ACHN (cell line): ENCODE data around the gene RAB19.
"Not testable (repeated sequence)": the region's sequence is repeated elsewhere in the genome, so short reads cannot be mapped to it uniquely, and the experiment has no call there.

Experiments used
- DNase-seq: peaks from one replicate; pipeline ENCODE4 v3.0.0-alpha.2; 2015
- in situ Hi-C: cut with HindIII; loops from 2 replicates; pipeline ENCODE4 v1.10.0; 2017; ENCODE audit warnings: low sequenced_read_pairs, low pct_ligation_motif_present, low pct_unique_long_range_greater_than_20kb

The RAB19 gene

DNA sequence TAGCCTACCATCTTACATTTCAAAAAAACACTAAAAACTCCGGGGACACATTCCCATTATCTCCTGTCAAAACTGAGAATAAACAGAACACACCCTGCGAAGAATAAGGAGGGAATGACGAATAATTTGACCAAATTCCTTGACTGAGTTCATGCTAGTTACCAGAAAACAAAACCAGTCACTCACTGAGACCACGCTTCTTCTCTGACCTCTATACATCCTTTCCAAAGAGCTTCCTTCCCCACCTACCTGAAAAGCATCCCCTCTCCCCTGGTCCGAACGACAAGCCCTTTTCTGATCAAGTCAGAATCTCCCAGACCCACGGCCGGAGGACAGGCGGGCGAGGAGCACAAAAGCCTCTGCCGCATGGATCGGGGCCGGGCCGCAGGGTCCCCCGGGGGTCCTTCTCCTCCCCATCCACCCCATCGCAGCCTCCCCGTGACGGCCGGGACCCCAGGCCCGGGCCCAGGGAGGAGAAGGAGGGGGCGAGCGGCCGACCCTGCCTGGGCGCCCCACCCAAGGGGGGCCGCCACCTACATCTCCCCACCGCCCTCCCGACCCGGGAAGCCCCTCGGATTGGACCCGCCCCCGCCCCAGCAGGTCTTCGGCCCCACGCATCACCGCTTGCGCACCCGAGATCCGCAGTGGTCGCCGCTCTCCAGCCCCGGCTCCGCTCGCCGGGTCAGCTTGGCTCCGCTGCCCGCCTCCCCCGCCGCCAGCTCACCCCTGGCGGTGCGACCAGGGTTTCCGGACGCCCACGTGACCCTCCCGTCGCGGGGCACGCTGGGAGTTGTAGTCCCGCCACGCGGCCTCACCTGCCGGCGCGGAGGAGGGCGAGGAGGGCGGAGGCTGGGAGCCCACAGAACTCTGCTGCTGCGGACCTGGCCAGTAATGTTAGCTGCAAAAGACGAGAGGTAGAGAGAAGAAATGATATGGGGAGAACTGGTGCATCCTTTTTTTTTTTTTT, 5.8 kb upstream of the RAB19 start, which contains the start of gene SLC37A3:
Gene SLC37A3 (minus strand): TSS at position 747 of the 967 bp plus-strand sequence. CDS start 16,004 bp downstream, outside the sequence.
- DNase-seq = peak; percentile 92
- in situ Hi-C loops = no loop called here

DNA sequence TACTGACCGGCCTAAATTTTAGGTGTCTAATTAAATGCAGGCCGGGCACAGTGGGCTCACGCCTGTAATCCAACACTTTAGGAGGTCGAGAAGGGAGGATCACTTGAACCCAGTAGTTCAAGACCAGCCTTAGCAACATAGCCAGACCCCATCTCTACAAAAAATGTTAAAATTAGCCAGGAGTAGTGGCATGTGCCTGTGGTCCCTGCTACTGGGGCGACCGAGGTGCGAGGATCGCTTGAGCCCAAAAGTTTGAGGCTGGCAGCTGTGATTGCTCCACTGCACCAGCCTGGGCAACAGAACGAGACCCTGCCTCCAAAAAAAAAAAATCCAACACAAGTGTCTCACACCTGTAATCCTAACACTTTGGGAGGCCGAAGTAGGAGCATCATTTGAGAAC, 5.0 kb upstream of the RAB19 start:
- no peak for DNase-seq
- in situ Hi-C loops = no loop called here

DNA sequence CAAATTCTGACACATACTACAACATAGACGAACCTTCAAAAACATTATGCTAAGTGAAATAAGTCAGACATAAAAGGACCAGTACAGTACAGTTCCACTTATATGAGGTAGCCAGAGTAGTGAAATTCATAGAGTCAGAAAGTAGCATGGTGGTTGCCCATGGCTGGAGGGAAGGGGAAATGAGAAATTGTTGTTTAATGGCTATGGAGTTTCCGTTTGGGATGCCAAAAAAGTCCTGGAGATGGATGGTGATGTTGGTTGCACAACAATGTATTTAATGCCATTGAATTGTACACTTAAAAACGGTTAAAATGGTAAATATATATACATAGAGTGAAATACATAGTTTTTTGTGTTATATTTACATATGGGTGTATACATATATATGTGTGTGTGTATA, 3.5 kb upstream of the RAB19 start:
- in situ Hi-C loops = no loop called here
- no peak for DNase-seq

- in situ Hi-C loops = no loop called here
- peak; percentile 25 for DNase-seq
Observed at GRCh38 chr7:140402178-140402835, 1.6 kb upstream of the RAB19 start.

GRCh38 chr7:140404565-140405065, 757 bp downstream of the RAB19 start:
- in situ Hi-C loops = no loop called here
- peak; percentile 99 for DNase-seq

DNA sequence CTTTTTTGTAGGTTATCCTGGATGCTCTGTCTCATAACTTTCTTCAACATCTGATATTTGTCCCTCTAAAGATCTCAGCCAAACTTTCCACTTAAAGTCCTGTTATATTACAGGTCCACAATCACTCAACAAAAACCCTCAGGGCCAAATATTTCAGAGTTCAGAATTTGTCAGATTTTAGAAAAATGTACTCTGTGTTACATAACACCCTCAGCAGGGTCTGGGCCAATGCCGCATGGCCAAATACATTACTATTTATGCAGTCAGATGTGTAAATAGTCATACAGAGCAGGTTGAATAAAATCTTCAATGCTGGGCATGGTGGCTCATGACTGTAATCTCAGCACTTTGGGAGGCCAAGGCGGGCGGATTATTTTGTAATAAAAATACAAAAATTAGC, 11.5 kb downstream of the RAB19 start:
- in situ Hi-C loops = no loop called here
- DNase-seq = no peak

DNA sequence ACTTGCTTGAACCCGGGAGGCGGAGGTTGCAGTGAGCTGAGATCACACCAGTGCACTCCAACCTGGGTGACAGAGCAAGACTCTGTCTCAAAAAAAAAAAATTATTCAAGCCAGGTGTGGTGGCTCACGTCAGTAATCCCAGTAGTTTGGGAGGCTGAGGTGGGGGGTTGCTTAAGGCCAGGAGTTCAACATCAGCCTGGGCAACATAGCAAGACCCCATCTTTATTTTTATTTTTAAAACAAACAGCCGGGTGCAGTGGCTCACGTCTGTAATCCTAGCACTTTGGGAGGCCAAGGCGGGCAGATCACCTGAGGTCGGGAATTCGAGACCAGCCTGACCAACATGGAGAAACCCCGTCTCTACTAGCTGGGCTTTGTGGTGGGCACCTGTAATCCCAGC, 12.0 kb downstream of the RAB19 start:
- in situ Hi-C loops, DNase-seq: not testable (repeated sequence)

GRCh38 chr7:140416560-140416959, 12.7 kb downstream of the RAB19 start:
- in situ Hi-C loops = no loop called here
- DNase-seq = no peak

- no peak for DNase-seq
- in situ Hi-C loops = no loop called here
Observed at GRCh38 chr7:140417456-140418155, 13.7 kb downstream of the RAB19 start.

DNA sequence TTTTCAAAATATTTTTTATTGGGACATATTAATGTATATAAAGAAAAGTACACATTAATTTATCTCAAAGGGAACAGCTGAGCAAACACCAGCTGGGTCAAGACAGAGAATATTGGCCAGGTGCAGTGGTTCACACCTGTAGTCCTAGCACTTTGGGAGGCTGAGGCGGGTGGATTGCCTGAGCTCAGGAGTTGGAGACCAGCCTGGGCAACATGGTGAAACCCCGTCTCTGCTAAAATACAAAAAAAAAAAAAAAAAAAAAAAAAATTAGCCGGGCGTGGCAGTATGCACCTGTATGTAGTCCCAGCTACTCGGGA, 14.3 kb downstream of the RAB19 start:
- in situ Hi-C loops, DNase-seq: not testable (repeated sequence)

- DNase-seq = no peak
- in situ Hi-C loops = no loop called here
Observed at GRCh38 chr7:140418653-140419052, 14.8 kb downstream of the RAB19 start.

DNA sequence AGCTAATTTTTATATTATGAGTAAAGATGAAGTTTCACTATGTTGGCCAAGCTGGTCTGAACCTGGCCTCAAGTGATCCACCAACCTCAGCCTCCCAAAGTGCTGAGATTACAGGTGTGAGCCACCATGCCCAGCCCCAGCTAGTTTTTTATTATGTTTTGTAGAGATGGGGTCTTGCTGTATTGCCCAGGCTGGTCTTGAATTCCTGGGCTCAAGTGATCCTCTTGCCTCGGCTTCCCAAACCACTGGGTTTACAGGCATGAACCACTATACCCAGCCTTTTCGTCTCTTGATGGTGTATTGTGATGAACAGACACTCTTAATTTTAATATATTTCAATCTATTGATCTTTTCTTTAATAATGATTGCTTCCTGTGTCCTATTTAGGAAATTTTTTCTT, 17.7 kb downstream of the RAB19 start:
- DNase-seq = no peak
- in situ Hi-C loops = no loop called here

- in situ Hi-C loops = no loop called here
Observed at GRCh38 chr7:140423501-140423900, 19.6 kb downstream of the RAB19 start.

GRCh38 chr7:140425718-140426117, 21.9 kb downstream of the RAB19 start:
- in situ Hi-C loops = no loop called here
- no peak for DNase-seq

More at GRCh38 chr7:140423501-140423900, 19.6 kb downstream of the RAB19 start:
- no peak for DNase-seq

- no peak for DNase-seq
- in situ Hi-C loops = no loop called here
Observed at GRCh38 chr7:140426130-140426529, 22.3 kb downstream of the RAB19 start.

GRCh38 chr7:140433396-140433795, 29.5 kb downstream of the RAB19 start:
- in situ Hi-C loops = no loop called here
- DNase-seq = no peak

GRCh38 chr7:140435252-140435895, 31.5 kb downstream of the RAB19 start:
- DNase-seq = no peak

GRCh38 chr7:140439359-140439758, 35.5 kb downstream of the RAB19 start:
- in situ Hi-C loops = no loop called here
- DNase-seq = no peak

More at GRCh38 chr7:140435252-140435895, 31.5 kb downstream of the RAB19 start:
- in situ Hi-C loops = no loop called here
